Natural killer cell treated with Interleukin-12 subunit alpha and Interleukin-12 subunit beta and Interleukin-15 and Interleukin-18, amount 100 ng/mL, for 72 hours (primary cell): Measurements from ENCODE around the gene PODN. TPM values are rescaled to one million over a fixed set of nuclear protein-coding genes. Genes with fewer than 3 reads are reported as not detected.

Experiments used
- ATAC-seq, 2 donors: fragments of 150-1000 bp; cut with Tn5 transposase in 1 of 2; sonication (Bioruptor Pico), chemical (Tn5 transposase) in 1 of 2; 2 replicates each; pipeline ENCODE4 v1.10.0; 2021
- DNase-seq: peaks from one replicate; pipeline ENCODE4 v3.0.0; 2022; ENCODE audit warnings: low spot score
- H3K27ac Mint-ChIP-seq, 2 donors: 1 replicate in 1 of 2; 2 replicates in 1 of 2; pipeline ENCODE4 v1.8.0; 2022; ENCODE audit warnings: mixed read lengths in 2 of 2, mild to moderate bottlenecking in 1 of 2, moderate library complexity in 1 of 2
- H3K27me3 Mint-ChIP-seq, 2 donors: 1 replicate in 1 of 2; 2 replicates in 1 of 2; pipeline ENCODE4 v1.8.0; 2022; ENCODE audit warnings: mixed read lengths in 2 of 2
- H3K36me3 Mint-ChIP-seq: one replicate; pipeline ENCODE4 v1.8.0; 2022; ENCODE audit warnings: mixed read lengths
- H3K4me1 Mint-ChIP-seq, 2 donors: 1 replicate in 1 of 2; 2 replicates in 1 of 2; pipeline ENCODE4 v1.8.0; 2022; ENCODE audit warnings: low read depth in 2 of 2, mixed read lengths in 2 of 2, mild to moderate bottlenecking in 1 of 2
- H3K4me3 Mint-ChIP-seq: one replicate; pipeline ENCODE4 v1.8.0; 2022; ENCODE audit warnings: mixed read lengths
- H3K9me3 Mint-ChIP-seq: 2 replicates; pipeline ENCODE4 v1.8.0; 2022; ENCODE audit warnings: mixed read lengths
- total RNA-seq, 2 donors: library from RNA; stranded (reverse); gene quantifications; one replicate each; pipeline ENCODE4 v1.2.3, GENCODE V29; 2022

Gene PODN
- total RNA-seq, 2 donors from 2014 or later: not detected

DNA sequence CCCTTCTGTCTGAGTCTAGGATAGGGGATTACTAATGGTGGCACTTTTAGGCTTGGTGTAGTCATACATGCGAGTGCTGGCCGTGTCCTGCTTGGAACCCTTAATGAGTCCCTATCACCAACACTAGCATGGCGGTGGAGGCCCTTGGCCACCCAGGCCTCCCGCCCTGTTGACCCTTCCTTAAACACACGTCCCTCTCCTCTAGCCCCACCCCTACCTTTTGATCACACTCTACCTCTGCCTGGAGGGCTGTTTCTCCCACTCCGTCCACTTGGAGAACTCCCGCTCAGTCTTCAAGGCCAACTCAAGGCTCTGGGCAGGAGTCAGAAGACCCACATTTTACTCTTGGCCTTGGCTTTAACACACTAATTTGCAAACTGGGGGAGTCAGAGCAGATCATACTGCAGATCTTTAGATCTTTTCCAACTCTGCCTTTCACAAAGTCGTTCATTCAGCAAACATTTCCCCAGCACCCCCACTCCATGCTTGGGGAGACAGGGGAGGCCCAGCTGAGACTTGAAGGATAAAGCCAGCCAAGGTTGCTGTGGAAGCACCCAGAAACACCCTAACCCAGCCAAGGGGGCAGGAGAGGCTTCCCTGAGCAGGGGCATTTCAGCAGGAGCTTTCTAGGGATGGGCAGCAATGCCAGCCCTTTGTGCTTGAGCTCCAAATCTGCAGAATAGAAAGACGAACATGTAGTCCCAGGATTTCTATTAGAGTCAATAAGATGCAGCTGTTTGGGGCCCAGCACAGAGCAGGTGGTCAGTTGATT lies 1.9 kb downstream of the PODN start:
- Mint-ChIP-seq H3K27me3 (peaks cover 0 to 11% of the 10 kb centered on the region in 2 donors), H3K4me1 (no peaks in the 10 kb centered on the region), H3K27ac (no peak overlapping the region), H3K9me3 (no peaks in the 10 kb centered on the region), H3K4me3 (peak overlapping the region; percentile 51), H3K36me3 (no peaks in the 10 kb centered on the region)
- no peak for DNase-seq
- no peak for ATAC-seq

DNA sequence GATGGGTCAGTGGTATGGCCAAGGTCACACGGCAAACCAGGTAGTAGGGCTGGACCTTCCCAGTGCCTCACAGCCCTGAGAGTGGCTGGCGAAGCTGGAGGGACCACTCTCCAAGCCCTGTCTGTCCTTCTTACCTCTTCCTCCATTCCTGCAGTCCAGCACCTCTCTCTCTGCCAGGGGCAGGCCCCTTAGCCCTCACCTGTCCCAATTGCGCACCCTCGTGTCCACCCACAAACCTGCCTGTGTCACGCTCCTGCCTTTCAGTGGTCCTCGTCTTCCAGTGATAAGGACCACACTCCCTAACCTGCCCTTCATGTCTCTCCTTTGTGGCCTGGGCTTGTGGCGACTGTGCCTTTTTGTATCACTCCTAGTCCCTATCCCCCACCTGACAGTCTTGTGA lies 3.4 kb downstream of the PODN start:
- H3K36me3 Mint-ChIP-seq: no peaks in the 10 kb centered on the region
- no peak for ATAC-seq
- no peak for DNase-seq
- H3K4me3 Mint-ChIP-seq: no peak overlapping the region
- no peaks in the 10 kb centered on the region for H3K4me1 Mint-ChIP-seq
- H3K27ac Mint-ChIP-seq: no peak overlapping the region
- no peaks in the 10 kb centered on the region for H3K9me3 Mint-ChIP-seq
- peaks cover 0 to 9% of the 10 kb centered on the region in 2 donors for H3K27me3 Mint-ChIP-seq

DNA sequence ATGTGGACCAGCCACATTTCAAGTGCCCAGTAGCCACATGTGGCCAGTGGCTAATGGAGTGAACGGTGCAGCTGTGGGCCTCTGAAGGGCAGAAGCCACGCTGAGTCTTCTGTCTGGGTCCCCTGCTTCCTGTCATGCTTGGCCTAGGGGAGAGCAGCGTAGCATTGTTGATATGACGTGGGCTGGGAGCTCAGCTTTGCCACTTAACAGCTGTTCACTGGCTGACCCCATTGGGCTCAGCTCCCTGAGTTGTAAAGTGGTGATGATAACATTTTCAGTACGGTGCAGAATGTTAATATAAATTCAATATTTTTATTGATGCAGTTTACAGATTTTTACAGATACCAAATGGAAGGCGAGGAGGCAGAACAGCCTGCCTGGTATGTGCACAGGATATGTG lies 4.5 kb downstream of the PODN start:
- Mint-ChIP-seq H3K9me3 (no peaks in the 10 kb centered on the region), H3K27me3 (peaks cover 0 to 9% of the 10 kb centered on the region in 2 donors), H3K36me3 (no peaks in the 10 kb centered on the region), H3K4me1 (no peaks in the 10 kb centered on the region), H3K27ac (no peak overlapping the region), H3K4me3 (no peak overlapping the region)
- no peak for DNase-seq
- ATAC-seq: no peak

DNA sequence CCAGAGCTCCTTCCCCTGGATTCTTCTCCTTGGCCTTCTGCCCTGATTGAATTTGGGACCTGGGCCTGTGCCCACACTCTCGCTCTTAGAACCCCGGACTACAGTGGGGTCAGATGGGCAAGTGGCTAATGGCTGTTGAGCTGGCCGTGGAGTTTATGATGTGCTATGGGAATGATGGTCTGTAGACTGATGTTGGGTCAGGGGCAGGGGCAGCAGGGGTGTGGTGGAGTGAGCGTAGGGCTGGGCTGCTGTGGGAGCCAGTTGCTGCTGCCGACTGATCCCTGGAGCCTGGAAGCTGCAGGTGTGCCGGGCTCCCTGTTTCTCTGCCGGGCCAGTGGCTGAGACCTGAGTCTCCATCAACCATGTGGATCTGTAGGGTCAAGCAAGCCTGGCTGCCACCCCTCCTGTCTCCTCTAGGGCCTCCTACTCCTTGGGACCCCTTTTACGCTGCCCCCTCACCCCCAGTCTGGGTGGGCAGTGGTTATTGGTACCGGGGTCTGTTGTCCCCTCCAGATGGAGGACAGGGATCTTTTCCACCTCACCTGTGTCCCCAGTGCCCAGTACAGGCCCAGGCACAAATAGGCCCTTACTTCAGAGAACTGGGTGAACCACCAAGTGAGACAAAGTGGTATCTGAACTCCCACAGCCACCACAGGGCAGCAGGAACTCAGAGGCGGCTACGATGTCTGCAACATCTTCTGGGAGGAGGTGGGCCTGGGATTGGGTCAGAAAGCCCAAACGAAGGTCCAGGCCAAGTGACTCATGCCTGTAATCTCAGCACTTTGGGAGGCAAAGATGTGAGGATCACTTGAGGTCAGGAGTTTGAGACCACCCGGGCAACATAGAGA lies 5.1 kb downstream of the PODN start:
- no peak overlapping the region for H3K27ac Mint-ChIP-seq
- H3K27me3 Mint-ChIP-seq: peaks cover 0 to 9% of the 10 kb centered on the region in 2 donors
- ATAC-seq (no peak), DNase-seq (no peak)
- H3K4me1 Mint-ChIP-seq: no peaks in the 10 kb centered on the region
- H3K9me3 Mint-ChIP-seq: no peaks in the 10 kb centered on the region
- H3K36me3 Mint-ChIP-seq: no peaks in the 10 kb centered on the region
- H3K4me3 Mint-ChIP-seq: no peak overlapping the region

DNA sequence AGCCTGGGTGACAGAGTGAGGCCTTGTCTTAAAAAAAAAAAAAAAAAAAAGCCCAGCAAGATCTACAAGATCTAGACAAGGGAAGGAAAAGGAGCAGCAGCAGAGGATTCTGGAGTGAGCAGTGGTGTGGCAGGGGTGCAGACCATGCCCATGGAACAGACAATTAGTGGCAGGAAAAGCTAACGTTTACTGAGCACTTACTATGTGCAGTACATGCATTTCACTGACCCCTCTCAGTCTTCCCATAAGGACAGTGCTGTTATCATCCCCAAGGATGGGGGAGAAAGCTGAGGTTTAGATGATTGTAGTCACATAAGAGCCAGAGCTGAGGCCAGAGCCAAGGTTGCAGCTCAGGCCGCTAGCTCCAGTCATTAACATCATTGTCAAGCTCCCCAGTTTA lies 5.9 kb downstream of the PODN start:
- H3K27me3 Mint-ChIP-seq: peaks cover 0 to 9% of the 10 kb centered on the region in 2 donors
- H3K27ac Mint-ChIP-seq: no peak overlapping the region
- no peak for DNase-seq
- H3K9me3 Mint-ChIP-seq: no peaks in the 10 kb centered on the region
- ATAC-seq: no peak
- no peaks in the 10 kb centered on the region for H3K4me1 Mint-ChIP-seq
- no peak overlapping the region for H3K4me3 Mint-ChIP-seq
- H3K36me3 Mint-ChIP-seq: no peaks in the 10 kb centered on the region

DNA sequence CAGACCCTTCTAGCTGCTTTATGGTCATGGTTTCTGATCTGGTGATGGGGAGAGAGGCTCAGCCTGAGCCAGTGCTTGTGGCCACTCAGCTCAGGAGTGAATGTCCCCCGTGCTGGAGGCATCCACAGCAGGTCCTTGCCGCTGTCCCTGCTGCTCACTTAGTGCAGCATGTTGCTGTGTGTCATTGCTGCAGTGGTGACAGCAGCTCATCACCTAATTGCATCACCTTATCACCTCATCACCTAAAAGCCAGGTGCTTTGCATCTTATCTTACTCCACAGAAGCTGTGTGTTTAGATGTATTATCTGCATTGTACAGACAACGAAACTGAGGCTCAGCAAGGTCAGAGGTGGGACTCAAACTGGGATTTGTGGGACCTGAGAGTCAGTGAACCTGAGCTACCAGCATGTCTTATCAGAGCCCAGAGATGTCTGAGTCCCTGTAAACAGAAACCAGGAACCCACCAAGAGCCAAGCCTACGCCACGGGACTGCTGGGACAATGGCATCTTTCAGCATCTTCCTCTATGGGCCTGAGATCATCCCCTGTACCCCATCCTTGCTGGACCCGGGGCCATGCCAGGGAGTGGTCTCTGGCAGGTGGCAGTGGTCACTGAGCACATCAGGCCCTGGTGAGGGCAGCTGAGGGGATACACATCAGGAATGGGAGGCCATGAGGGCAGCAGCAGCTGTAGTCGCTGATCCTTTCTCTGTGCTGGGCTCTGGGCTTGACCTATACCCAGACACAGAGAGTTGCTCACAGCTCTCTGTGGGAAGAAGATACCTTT lies 6.5 kb downstream of the PODN start:
- no peak for DNase-seq
- Mint-ChIP-seq H3K36me3 (no peaks in the 10 kb centered on the region), H3K4me1 (no peaks in the 10 kb centered on the region), H3K9me3 (no peaks in the 10 kb centered on the region), H3K4me3 (no peak overlapping the region), H3K27me3 (peaks cover 0 to 9% of the 10 kb centered on the region in 2 donors), H3K27ac (no peak overlapping the region)
- ATAC-seq: no peak

DNA sequence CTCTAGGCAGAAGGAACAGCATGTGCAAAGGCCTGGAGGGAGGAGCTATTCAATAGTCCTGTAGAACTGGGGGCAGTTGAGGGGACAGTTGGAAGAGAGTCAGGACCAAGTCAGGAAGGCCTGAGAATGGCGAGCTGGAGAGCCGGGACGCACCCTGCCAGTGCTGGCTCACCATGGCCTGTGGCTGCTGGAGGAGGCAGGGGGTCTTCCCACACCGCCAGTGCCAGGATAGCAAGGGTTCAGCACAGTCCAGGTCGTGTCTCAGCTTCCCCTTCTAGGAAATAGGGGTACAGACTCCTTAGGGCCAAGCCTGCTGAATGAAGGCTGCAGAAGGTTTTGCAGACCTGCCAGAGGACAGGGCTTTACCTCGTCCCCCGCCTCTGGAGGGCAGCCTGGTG lies 7.3 kb downstream of the PODN start:
- Mint-ChIP-seq H3K27me3 (peaks cover 0 to 4% of the 10 kb centered on the region in 2 donors), H3K36me3 (no peaks in the 10 kb centered on the region), H3K27ac (no peak overlapping the region), H3K9me3 (no peaks in the 10 kb centered on the region), H3K4me1 (no peaks in the 10 kb centered on the region), H3K4me3 (no peak overlapping the region)
- ATAC-seq (no peak), DNase-seq (no peak)

DNA sequence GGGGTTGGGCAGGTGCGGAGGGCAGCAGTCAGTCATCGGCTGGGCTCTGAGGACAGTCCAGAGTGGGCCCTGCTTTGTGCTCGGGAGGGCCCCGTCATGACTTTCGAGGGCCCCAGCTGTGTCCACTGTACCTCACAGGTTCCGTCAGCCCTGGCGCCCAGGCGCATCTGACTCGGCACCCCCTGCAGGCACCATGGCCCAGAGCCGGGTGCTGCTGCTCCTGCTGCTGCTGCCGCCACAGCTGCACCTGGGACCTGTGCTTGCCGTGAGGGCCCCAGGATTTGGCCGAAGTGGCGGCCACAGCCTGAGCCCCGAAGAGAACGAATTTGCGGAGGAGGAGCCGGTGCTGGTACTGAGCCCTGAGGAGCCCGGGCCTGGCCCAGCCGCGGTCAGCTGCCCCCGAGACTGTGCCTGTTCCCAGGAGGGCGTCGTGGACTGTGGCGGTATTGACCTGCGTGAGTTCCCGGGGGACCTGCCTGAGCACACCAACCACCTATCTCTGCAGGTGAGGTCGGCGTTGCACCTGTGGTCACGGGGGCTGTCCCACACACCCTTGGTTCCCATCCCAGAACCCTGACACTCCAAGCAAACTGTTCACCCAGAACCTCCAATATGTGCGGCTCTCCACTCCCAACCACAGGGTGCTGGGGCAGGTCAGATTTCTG lies 7.8 kb downstream of the PODN start:
- Mint-ChIP-seq H3K4me3 (no peak overlapping the region), H3K27me3 (peaks cover 0 to 4% of the 10 kb centered on the region in 2 donors), H3K36me3 (no peaks in the 10 kb centered on the region), H3K9me3 (no peaks in the 10 kb centered on the region), H3K4me1 (no peaks in the 10 kb centered on the region), H3K27ac (no peak overlapping the region)
- ATAC-seq (peak; percentile 8 to 35), DNase-seq (no peak)

DNA sequence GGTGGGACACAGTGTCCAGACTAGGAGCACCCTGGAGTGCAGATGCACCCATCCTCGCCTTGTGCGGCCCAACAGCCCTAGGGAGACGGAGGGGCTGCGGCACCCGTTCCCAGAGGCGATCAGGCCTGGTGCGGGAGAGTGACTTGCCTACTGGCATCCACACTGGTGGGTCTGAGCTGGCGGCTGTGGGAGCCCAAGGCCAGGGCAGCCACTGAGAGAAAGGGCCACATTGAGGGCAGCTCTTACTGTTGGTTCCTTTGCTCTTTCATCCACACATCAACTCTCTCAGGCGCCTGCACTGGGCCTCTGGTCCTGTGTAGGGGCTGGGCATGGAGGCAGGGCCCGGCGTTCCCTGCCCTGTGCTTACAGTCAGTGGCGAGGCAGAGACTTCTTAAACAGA lies 8.6 kb downstream of the PODN start:
- Mint-ChIP-seq H3K4me3 (no peak overlapping the region), H3K36me3 (no peaks in the 10 kb centered on the region), H3K9me3 (no peaks in the 10 kb centered on the region), H3K27ac (no peak overlapping the region), H3K4me1 (no peaks in the 10 kb centered on the region), H3K27me3 (peaks cover 0 to under 1% of the 10 kb centered on the region in 2 donors)
- peak in 1 of 2 donors; percentile 3 for ATAC-seq
- no peak for DNase-seq

DNA sequence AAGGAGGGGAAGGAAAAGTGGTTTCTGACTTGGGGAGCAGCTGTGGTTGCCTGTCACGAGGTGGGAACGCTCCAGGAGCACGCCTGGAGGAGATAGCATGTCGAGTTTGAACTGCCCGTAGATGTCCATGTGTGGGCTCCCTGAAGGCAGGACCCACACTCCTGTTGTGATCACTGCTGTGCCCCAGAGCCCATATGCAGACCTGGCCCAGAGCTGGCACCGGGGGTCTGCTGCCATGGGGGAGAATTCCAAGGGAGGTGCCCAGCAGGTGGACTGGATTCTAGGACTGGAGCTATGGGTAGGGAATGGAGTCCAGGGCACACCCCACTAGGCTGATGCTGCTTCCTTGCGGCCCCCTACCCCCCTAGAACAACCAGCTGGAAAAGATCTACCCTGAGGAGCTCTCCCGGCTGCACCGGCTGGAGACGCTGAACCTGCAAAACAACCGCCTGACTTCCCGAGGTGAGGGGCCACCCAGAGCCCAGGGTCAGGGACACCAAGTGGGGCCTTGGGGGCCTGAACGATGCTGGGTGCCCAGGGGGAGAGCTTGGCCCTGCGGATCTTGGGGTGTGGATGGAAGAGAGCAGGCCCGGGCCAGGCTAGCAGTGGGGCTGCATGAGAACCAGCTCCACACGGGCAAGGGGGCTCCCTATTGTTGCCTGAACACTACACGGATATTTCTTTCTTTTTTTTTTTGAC lies 9.3 kb downstream of the PODN start:
- H3K36me3 Mint-ChIP-seq: no peaks in the 10 kb centered on the region
- H3K27ac Mint-ChIP-seq: no peak overlapping the region
- H3K4me1 Mint-ChIP-seq: no peaks in the 10 kb centered on the region
- no peaks in the 10 kb centered on the region for H3K9me3 Mint-ChIP-seq
- no peaks in the 10 kb centered on the region for H3K27me3 Mint-ChIP-seq
- DNase-seq: no peak
- ATAC-seq: no peak
- no peak overlapping the region for H3K4me3 Mint-ChIP-seq

DNA sequence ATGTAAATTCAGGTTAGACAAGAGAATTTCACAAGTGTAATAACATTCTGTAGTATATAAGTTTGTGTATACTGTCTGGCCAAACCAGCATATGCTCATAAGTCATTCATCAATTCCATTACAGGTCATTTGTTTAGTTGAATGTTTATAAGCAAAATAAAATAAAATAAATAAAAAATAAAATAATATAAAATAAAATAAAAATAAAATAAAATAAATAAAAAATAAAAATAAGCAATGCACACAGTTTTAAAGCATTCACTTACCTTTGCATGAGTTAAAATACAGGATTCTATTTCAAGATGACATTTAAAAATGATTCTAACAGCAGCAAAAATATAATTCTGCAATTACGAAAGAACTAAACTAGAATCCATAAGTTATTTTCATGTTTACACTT lies 9.9 kb downstream of the PODN start:
- Mint-ChIP-seq H3K27ac (no peak overlapping the region), H3K9me3 (no peaks in the 10 kb centered on the region), H3K36me3 (no peaks in the 10 kb centered on the region), H3K27me3 (no peaks in the 10 kb centered on the region), H3K4me1 (no peaks in the 10 kb centered on the region), H3K4me3 (no peak overlapping the region)
- DNase-seq: no peak
- no peak for ATAC-seq

DNA sequence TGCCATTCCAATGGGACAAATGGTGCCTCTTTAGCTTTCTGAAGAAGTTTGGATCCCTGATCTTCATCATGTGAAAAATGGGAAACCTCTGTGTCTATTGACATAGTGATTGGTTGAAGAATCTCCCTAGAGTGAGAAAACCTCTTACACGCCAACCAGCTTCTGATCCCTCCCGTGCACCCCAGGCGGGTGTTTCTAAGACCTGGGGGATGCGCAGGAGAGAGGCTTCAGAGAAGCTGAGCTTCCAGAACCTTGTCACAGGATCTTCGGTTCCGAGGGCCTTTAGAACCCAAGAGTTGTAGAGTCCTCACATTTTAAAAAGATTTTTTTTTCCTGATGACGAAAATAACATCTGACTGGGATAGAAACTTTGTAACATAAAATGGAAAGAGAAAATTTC lies 11.3 kb downstream of the PODN start:
- no peaks in the 10 kb centered on the region for H3K27me3 Mint-ChIP-seq
- H3K36me3 Mint-ChIP-seq: no peaks in the 10 kb centered on the region
- H3K9me3 Mint-ChIP-seq: no peaks in the 10 kb centered on the region
- ATAC-seq: no peak
- no peaks in the 10 kb centered on the region for H3K4me1 Mint-ChIP-seq
- DNase-seq: no peak
- H3K4me3 Mint-ChIP-seq: no peak overlapping the region
- H3K27ac Mint-ChIP-seq: no peak overlapping the region

DNA sequence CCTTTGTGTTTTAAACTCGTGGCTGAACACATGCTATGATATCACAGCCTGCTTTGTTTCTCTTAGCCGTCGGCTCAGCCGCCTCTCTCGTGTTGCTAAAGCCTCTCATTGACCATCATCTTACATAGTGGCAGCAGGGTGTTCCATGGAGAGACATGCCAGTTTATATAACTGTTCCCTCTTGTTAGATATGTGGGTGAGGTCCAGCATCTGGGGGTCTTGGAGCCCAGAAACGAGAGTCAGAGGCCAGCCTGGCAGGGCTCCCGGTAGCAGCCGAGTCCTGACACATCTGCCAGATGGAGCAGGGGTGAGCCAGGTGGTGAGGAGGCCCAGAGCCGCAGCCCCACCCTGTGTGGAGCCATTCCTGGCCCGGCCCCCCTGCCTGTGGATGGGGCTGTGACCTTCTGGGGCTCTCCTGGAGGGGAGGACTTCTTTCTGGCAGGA lies 11.9 kb downstream of the PODN start:
- H3K36me3 Mint-ChIP-seq: no peaks in the 10 kb centered on the region
- no peaks in the 10 kb centered on the region for H3K9me3 Mint-ChIP-seq
- no peak overlapping the region for H3K27ac Mint-ChIP-seq
- no peak for ATAC-seq
- H3K27me3 Mint-ChIP-seq: no peaks in the 10 kb centered on the region
- H3K4me3 Mint-ChIP-seq: no peak overlapping the region
- no peak for DNase-seq
- no peaks in the 10 kb centered on the region for H3K4me1 Mint-ChIP-seq
